Brain microvascular endothelial cell (primary cell): ENCODE data around the gene MTPN.

ENCODE experiments used
- DNase-seq: peaks from one replicate; pipeline ENCODE4 v3.0.0-alpha.2; 2020
- H3K27ac ChIP-seq: fragments of 250-450 bp; sonication (Bioruptor Pico); 2 replicates; pipeline ENCODE4 v1.5.1; 2020; ENCODE audit warnings: mild to moderate bottlenecking, moderate library complexity
- H3K27me3 ChIP-seq: fragments of 250-450 bp; sonication (Bioruptor Pico); replicated peaks from 2 replicates; pipeline ENCODE4 v1.5.1; 2020; ENCODE audit warnings: mild to moderate bottlenecking
- H3K36me3 ChIP-seq: fragments of 250-450 bp; sonication (Bioruptor Pico); replicated peaks from 2 replicates; pipeline ENCODE4 v1.5.1; 2020; ENCODE audit warnings: mild to moderate bottlenecking
- H3K4me3 ChIP-seq: 2 replicates; pipeline ENCODE4 v1.5.1; 2011; ENCODE audit warnings: low read depth, mild to moderate bottlenecking, control low read depth, low read length, moderate library complexity
- in situ Hi-C: cut with HindIII; loops from 2 replicates; pipeline ENCODE4 v1.10.0; 2017; ENCODE audit warnings: low sequenced_read_pairs, low pct_ligation_motif_present
- TF ChIP-seq, protein P1 (sequence below): IDR thresholded peaks from 2 replicates; pipeline ENCODE4 v1.5.1; 2011; ENCODE audit warnings: low read depth, mild to moderate bottlenecking, moderate library complexity, low read length, control low read depth, inconsistent platforms; ENCODE audit errors: missing control alignments

Gene MTPN

DNA sequence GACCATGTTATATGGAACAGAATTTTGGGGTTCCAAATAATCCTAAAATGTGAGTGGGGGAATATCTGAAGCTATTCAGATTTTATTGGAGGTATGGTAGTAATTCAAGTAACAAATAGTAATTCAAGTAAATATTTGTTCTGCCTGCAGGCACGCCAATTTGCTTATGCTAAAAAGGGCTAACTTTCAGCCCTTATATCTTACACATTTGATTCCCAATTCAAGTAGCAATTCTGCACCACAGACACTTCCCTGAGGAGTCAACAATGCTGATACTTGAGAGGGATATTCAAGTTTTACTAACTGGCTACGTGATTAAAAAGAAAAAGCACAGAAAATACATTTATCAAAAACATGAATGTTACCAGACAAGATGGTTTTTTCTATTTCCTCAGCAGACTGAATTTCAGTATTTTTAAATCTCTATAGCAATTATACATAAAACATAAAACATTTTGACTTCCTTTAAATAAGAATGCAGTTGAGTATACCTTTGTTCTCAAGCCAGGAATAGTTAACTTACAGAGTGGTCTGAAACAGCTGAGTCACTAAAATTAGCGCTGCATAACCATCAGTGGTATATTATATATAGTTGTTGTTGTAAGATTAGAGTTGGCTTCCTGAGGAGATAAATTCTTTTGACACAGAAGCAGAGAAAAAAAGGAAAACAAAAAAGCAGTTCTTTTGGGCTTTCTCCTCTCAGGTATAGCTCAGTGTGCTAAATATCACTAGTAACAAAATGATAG lies 33.9 kb downstream of the MTPN start:
- in situ Hi-C loops, result no loop called here
- Histone ChIP-seq H3K36me3 (no peaks in the 10 kb centered on the region), H3K4me3 (no peak overlapping the region), H3K27ac (peak overlapping the region; percentile 13), H3K27me3 (no peaks in the 10 kb centered on the region)
- no peak for DNase-seq
- TF ChIP-seq, protein P1, sequence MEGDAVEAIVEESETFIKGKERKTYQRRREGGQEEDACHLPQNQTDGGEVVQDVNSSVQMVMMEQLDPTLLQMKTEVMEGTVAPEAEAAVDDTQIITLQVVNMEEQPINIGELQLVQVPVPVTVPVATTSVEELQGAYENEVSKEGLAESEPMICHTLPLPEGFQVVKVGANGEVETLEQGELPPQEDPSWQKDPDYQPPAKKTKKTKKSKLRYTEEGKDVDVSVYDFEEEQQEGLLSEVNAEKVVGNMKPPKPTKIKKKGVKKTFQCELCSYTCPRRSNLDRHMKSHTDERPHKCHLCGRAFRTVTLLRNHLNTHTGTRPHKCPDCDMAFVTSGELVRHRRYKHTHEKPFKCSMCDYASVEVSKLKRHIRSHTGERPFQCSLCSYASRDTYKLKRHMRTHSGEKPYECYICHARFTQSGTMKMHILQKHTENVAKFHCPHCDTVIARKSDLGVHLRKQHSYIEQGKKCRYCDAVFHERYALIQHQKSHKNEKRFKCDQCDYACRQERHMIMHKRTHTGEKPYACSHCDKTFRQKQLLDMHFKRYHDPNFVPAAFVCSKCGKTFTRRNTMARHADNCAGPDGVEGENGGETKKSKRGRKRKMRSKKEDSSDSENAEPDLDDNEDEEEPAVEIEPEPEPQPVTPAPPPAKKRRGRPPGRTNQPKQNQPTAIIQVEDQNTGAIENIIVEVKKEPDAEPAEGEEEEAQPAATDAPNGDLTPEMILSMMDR, result no peak

DNA sequence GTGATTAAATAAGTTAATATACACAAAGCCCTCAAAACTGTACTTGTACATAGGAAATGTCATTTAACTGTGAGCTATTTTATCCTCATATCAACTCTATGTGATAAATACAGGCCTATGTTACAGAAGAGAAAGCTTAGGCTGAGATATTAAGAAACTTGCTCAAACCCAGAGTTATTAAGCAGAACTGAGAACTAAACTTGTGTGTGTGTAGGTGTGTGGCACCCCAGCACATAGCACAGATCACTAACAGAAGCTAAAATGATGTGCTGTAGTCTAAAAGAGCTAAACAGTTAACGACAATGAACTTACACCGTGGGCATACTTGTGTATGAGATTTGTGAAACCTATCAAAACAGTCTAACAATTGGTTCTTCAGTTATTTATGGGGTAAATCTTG lies 34.5 kb downstream of the MTPN start:
- TF ChIP-seq, protein P1, result no peak
- in situ Hi-C loops, result no loop called here
- no peak for DNase-seq
- no peak overlapping the region for H3K4me3 ChIP-seq
- no peak overlapping the region for H3K27ac ChIP-seq
- no peaks in the 10 kb centered on the region for H3K36me3 ChIP-seq
- H3K27me3 ChIP-seq, result no peaks in the 10 kb centered on the region

DNA sequence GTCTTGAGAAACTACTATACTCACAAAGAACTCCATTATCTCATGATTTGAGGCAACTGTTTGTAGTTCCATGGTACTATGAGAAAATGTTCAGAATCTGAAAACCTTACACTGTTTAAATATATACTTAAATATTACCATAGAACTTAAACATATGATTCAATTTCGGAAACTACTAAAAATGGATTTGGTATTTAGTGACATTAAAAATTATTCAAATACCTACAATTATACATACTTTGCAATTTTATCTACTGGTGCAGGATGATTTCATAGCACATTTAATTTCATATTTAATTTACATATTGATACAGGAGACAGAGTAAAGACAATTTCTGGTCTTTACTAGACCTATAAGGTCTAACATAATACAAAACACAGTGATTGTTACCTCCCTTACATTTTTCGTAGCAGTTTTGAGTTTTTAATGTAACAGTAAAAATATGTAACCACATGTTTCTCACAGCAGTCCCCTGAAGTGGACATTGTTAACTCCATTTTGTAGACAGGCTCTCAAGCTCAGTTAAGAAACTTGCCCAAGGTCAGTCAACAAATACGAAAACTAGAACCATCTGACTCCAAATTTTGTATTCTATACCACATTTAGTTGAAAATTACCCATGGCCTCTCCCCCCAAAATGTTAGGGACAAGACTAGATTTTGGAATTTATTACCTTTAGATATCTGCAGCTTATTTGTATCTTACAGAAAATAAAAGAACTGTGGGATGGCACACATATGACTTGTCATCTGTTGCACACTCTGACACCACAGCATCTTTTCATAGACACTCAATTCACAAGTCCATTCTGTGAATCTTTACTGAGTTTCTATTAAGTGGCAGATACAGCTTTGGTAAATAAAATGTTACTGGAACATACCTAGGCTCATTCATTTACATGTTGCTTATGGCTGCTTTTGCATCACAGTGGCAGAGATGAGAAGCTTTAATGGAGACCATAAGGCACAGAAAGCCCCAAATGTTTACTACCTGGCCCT lies 36.8 kb downstream of the MTPN start:
- H3K4me3 ChIP-seq, result no peak overlapping the region
- TF ChIP-seq, protein P1, result no peak
- in situ Hi-C loops, result no loop called here
- DNase-seq, result no peak
- no peak overlapping the region for H3K27ac ChIP-seq
- no peaks in the 10 kb centered on the region for H3K27me3 ChIP-seq
- H3K36me3 ChIP-seq, result no peaks in the 10 kb centered on the region

DNA sequence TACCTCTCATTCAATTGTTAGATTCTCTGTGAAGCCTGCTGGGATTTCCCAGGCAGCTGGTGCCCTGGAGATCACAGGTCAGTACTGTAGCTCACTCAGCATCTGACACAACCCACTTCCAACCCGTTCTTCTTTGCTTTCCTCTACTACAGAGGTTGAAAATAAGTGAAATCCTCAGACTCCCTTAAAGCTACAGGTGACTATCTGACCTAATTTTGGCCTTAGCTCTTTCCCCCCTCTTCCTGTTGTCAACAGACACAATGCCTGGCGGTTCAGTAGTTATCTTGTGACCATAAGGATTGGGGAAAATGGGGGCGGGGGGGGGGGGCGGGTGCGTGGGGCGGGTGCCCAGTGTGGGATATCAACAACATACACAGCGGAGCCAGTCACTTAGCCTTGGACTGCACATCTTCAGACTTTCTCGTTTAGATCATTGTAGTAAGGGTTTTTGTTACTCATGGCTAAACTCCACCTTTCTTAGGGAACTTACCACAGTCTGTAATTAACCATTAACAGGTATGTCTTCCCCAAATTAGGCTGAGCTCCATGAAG lies 37.8 kb downstream of the MTPN start:
- no peak overlapping the region for H3K4me3 ChIP-seq
- in situ Hi-C loops, result no loop called here
- TF ChIP-seq, protein P1, result no peak
- no peak overlapping the region for H3K27ac ChIP-seq
- H3K27me3 ChIP-seq, result no peaks in the 10 kb centered on the region
- no peak for DNase-seq
- no peaks in the 10 kb centered on the region for H3K36me3 ChIP-seq

DNA sequence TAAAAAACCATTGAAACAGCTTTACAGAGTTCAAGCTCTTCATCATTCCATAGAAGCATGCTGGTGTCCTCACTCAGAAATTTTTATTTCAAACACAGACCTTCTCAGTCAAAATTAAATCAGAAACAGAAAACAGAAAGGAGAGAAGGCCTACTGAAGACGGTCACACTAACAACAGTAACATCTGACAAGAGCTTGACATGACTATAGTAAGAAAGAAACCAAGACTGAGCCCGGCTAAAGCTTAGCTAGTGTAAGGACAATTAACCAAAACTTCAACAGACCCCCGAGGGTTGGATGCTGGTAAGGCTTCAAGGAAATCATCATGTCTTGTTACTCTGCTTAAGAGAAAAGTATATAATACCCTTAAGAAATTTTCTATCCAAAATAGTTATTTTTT lies 38.6 kb downstream of the MTPN start:
- TF ChIP-seq, protein P1, result no peak
- in situ Hi-C loops, result no loop called here
- Histone ChIP-seq H3K4me3 (no peak overlapping the region), H3K27me3 (no peaks in the 10 kb centered on the region), H3K27ac (no peak overlapping the region), H3K36me3 (no peaks in the 10 kb centered on the region)
- DNase-seq, result no peak
